ENCODE results near the gene PRR27. TPM values are rescaled to one million over a fixed set of nuclear protein-coding genes. Genes with fewer than 3 reads are reported as not detected.
A peak's percentile ranks its signal among the peaks of the same experiment; 100 is the strongest.

PRR27 gene
- total RNA-seq, 2 donors from 2014 or later = not detected

DNA sequence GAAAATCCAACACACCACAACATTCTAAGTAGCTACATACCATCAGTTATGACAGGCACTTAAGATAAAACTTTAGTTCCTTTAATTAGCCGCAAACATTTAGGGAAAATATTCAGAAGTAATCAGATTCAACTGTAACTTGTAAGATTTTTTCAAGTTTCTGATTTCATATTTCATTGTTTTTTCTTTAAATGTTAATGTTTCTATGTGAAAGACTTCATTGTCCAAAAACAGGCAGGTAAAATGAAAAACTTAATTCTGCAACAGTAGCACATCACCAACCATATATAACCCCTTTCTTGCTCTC lies 29.9 kb downstream of the PRR27 start:
- H3K27ac ChIP-seq = no peak overlapping the region
- no peak overlapping the region for H3K9ac ChIP-seq (ENCODE audit: low read depth in 2 of 2, low read length in 2 of 2)
- TF ChIP-seq, protein P1, sequence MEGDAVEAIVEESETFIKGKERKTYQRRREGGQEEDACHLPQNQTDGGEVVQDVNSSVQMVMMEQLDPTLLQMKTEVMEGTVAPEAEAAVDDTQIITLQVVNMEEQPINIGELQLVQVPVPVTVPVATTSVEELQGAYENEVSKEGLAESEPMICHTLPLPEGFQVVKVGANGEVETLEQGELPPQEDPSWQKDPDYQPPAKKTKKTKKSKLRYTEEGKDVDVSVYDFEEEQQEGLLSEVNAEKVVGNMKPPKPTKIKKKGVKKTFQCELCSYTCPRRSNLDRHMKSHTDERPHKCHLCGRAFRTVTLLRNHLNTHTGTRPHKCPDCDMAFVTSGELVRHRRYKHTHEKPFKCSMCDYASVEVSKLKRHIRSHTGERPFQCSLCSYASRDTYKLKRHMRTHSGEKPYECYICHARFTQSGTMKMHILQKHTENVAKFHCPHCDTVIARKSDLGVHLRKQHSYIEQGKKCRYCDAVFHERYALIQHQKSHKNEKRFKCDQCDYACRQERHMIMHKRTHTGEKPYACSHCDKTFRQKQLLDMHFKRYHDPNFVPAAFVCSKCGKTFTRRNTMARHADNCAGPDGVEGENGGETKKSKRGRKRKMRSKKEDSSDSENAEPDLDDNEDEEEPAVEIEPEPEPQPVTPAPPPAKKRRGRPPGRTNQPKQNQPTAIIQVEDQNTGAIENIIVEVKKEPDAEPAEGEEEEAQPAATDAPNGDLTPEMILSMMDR (IDR thresholded peaks at IDR 0.05) = peak; percentile 4
- H3K4me3 ChIP-seq = no peak overlapping the region
- intact Hi-C loops (cut with DNase I) = loop anchor here (5.0 kb wide), 1 partner anchor 287 kb away; no protein-coding TSS in a partner anchor
- no peaks in the 10 kb centered on the region for H3K36me3 ChIP-seq
- no peaks in the 10 kb centered on the region for H3K9me3 ChIP-seq
- H3K4me1 ChIP-seq = no peaks in the 10 kb centered on the region
- no peaks in the 10 kb centered on the region for H3K27me3 ChIP-seq
- DNase-seq = no peak

DNA sequence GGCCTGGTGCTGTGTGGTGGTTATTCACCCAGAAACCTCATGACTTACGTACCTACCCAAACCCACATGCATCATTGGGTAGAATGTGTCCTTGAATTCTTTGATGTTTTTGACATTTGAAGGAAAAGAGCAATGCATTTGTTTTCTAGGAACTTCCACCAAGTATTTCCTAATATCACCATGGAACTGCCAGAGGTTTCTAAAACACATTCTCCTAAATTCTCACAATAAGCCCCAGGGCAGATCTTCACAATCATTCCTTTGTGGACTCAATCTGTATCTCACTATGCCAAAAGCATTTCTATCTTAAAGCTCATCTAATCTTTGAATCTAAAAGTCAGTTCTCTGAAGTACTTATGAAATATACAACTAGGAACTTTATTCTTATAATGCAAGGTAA lies 33.2 kb downstream of the PRR27 start:
- Histone ChIP-seq H3K9ac (ENCODE audit: low read depth in 2 of 2, low read length in 2 of 2) (no peak overlapping the region), H3K4me1 (no peaks in the 10 kb centered on the region)

DNA sequence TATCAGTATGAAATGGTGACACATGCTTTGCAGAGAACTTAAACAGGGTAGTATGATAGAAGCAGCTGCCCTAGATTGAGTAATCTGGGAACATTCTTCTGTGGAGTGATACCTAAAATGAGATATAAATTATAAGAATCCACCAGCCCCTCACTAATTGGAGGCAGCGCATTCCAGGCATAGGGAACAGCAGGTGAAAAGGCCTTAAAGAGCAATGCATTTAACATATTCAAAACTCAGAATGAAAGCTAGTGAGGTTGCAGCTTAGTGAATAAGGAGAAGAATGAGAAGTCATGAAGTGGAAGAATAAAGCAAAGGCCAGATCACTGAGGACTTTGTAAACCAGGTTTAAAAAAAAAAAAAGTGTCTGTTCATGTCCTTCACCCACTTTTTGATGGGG lies 36.5 kb downstream of the PRR27 start:
- Histone ChIP-seq H3K4me3 (no peak overlapping the region), H3K4me1 (no peaks in the 10 kb centered on the region), H3K36me3 (no peaks in the 10 kb centered on the region), H3K9me3 (no peaks in the 10 kb centered on the region), H3K27ac (no peak overlapping the region), H3K9ac (ENCODE audit: low read depth in 2 of 2, low read length in 2 of 2) (no peak overlapping the region), H3K27me3 (no peaks in the 10 kb centered on the region)
- DNase-seq = no peak
- TF ChIP-seq, protein P1 (IDR thresholded peaks at IDR 0.05) = no peak
- intact Hi-C loops (cut with DNase I) = no loop called here

More for the DNA sequence above, 33.2 kb downstream of the PRR27 start:
- intact Hi-C loops (cut with DNase I) = no loop called here
- H3K27me3 ChIP-seq = no peaks in the 10 kb centered on the region
- TF ChIP-seq, protein P1 (IDR thresholded peaks at IDR 0.05) = no peak
- no peak overlapping the region for H3K27ac ChIP-seq
- no peaks in the 10 kb centered on the region for H3K36me3 ChIP-seq
- no peak for DNase-seq
- no peak overlapping the region for H3K4me3 ChIP-seq
- no peaks in the 10 kb centered on the region for H3K9me3 ChIP-seq

DNA sequence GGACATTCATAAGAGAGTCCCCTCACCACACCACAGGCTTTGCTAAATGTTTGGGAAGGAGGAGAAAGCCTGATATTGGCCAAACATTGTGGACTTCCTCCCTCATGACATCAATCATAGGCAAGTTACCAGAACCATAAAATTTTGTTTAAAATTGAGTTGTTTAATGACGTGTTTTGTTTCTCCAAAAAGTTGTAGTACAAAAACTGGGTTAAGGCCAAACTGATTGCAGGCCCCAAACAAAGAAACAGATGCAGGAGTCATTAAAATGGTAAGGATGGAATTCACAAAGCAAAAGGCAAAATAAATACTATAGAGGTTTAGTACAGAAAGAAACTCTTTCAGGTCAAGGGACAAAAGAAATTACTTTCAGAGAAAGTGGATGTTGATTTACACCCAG lies 37.6 kb downstream of the PRR27 start:
- TF ChIP-seq, protein P1 (IDR thresholded peaks at IDR 0.05) = no peak
- H3K9me3 ChIP-seq = no peaks in the 10 kb centered on the region
- H3K4me3 ChIP-seq = no peak overlapping the region
- no peak overlapping the region for H3K27ac ChIP-seq
- no peak for DNase-seq
- H3K4me1 ChIP-seq = no peaks in the 10 kb centered on the region
- intact Hi-C loops (cut with DNase I) = no loop called here
- H3K36me3 ChIP-seq = no peaks in the 10 kb centered on the region
- no peaks in the 10 kb centered on the region for H3K27me3 ChIP-seq
- H3K9ac ChIP-seq (ENCODE audit: low read depth in 2 of 2, low read length in 2 of 2) = no peak overlapping the region

DNA sequence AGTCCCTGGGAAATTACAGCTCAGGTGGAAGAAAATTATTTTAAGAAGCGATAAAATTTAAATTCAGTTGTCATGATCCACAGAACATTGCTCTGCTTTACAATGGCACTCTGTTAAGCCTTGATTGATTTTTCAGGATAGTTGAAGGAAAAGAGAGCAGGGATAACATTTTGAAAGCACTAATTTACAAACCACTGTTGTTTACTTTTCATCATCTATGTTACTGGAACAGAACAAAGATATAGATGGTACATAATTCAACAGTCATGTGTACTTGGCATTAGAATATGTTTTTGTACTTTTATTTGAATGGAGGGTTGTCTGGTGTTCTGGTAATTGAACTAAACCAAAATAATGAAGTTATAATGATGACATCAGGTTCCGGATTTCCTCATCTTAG lies 38.9 kb downstream of the PRR27 start:
- TF ChIP-seq, protein P1 (IDR thresholded peaks at IDR 0.05) = no peak
- no peaks in the 10 kb centered on the region for H3K36me3 ChIP-seq
- no peak overlapping the region for H3K9ac ChIP-seq (ENCODE audit: low read depth in 2 of 2, low read length in 2 of 2)
- no peak overlapping the region for H3K27ac ChIP-seq
- intact Hi-C loops (cut with DNase I) = no loop called here
- H3K27me3 ChIP-seq = no peaks in the 10 kb centered on the region
- no peaks in the 10 kb centered on the region for H3K4me1 ChIP-seq
- no peak overlapping the region for H3K4me3 ChIP-seq
- H3K9me3 ChIP-seq = no peaks in the 10 kb centered on the region
- DNase-seq = no peak

DNA sequence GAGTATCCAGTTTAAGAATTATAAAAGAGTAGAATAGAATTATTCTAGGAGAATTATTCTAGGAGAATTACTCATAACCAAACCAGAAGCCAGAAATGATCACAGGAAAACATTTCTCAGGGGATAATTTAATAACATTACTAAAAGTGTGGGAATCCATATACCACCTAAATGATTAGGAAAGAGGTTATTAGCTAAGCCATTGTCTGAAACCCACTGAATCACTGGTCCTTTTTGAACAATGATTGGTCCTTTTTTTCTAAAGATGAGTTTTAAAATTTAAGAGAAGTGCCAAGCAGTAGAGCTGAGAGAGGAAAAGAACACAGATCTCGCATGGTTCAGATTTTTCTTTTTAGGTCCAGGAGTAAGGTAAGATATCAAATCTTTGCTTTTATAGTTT lies 41.4 kb downstream of the PRR27 start, which contains the start of gene ODAM:
Gene ODAM (plus strand): TSS at position 301 of the 400 bp plus-strand sequence. CDS start 819 bp downstream, outside the sequence.
- no peak for DNase-seq
- Histone ChIP-seq H3K4me1 (no peaks in the 10 kb centered on the region), H3K27ac (no peak within 1 kb of the TSS), H3K36me3 (no peaks in the 10 kb centered on the region), H3K9me3 (no peaks in the 10 kb centered on the region), H3K9ac (ENCODE audit: low read depth in 2 of 2, low read length in 2 of 2) (no peak within 1 kb of the TSS), H3K4me3 (no peak within 1 kb of the TSS), H3K27me3 (no peaks in the 10 kb centered on the region)
- intact Hi-C loops (cut with DNase I) = no loop called here
- TF ChIP-seq, protein P1 (IDR thresholded peaks at IDR 0.05) = no peak

Measured in colonic mucosa (tissue), 4 donors.